Measurements from ENCODE around the gene DPCD.

The DPCD gene

GRCh38 chr10:101566333-101567164 lies 21.6 kb upstream of the DPCD start:
- Histone ChIP-seq H3K27ac (no peak overlapping the region), H3K4me3 (peak overlapping the region in 1 of 7 experiments; percentile 6)

- Histone ChIP-seq H3K4me3 (no peak overlapping the region), H3K27ac (no peak overlapping the region)
Observed at GRCh38 chr10:101567165-101568006, 20.7 kb upstream of the DPCD start.

- no peak overlapping the region for H3K4me3 ChIP-seq
- no peak overlapping the region for H3K27ac ChIP-seq
Observed at GRCh38 chr10:101568054-101568745, 19.9 kb upstream of the DPCD start.

GRCh38 chr10:101569323-101569621 lies 18.8 kb upstream of the DPCD start:
- Histone ChIP-seq H3K27ac (no peak overlapping the region), H3K4me3 (peak overlapping the region in 3 of 7 experiments; percentile 49 to 58 (median 50))

GRCh38 chr10:101569622-101570427 lies 18.3 kb upstream of the DPCD start:
- H3K27ac ChIP-seq, result peak overlapping the region in 9 of 21 experiments; percentile 10 to 69 (median 41)
- peak overlapping the region; percentile 31 to 58 (median 49) for H3K4me3 ChIP-seq

- H3K27ac ChIP-seq, result peak overlapping the region in 9 of 21 experiments; percentile 10 to 69 (median 45)
- H3K4me3 ChIP-seq, result peak overlapping the region; percentile 31 to 58 (median 49)
Observed at GRCh38 chr10:101570428-101571270, 17.5 kb upstream of the DPCD start.

GRCh38 chr10:101571271-101571925 lies 16.7 kb upstream of the DPCD start:
- Histone ChIP-seq H3K4me3 (no peak overlapping the region), H3K27ac (no peak overlapping the region)

GRCh38 chr10:101572126-101572525 lies 16.0 kb upstream of the DPCD start:
- Histone ChIP-seq H3K4me3 (no peak overlapping the region), H3K27ac (no peak overlapping the region)

GRCh38 chr10:101572785-101573184 lies 15.3 kb upstream of the DPCD start:
- H3K27ac ChIP-seq, result no peak overlapping the region
- H3K4me3 ChIP-seq, result no peak overlapping the region

GRCh38 chr10:101573885-101574753 lies 14.0 kb upstream of the DPCD start:
- Histone ChIP-seq H3K27ac (no peak overlapping the region), H3K4me3 (no peak overlapping the region)

- H3K27ac ChIP-seq, result no peak overlapping the region
- no peak overlapping the region for H3K4me3 ChIP-seq
Observed at GRCh38 chr10:101575091-101575490, 13.0 kb upstream of the DPCD start.

GRCh38 chr10:101575580-101576210 lies 12.4 kb upstream of the DPCD start:
- no peak overlapping the region for H3K4me3 ChIP-seq
- no peak overlapping the region for H3K27ac ChIP-seq

- Histone ChIP-seq H3K4me3 (no peak overlapping the region), H3K27ac (no peak overlapping the region)
Observed at GRCh38 chr10:101576211-101576863, 11.8 kb upstream of the DPCD start.

GRCh38 chr10:101577121-101577871 lies 10.8 kb upstream of the DPCD start:
- H3K27ac ChIP-seq, result no peak overlapping the region
- no peak overlapping the region for H3K4me3 ChIP-seq

GRCh38 chr10:101578192-101578591 lies 9.9 kb upstream of the DPCD start:
- H3K4me3 ChIP-seq, result no peak overlapping the region
- no peak overlapping the region for H3K27ac ChIP-seq
